ENCODE results near the gene TNNC1. TPM values are rescaled to one million over a fixed set of nuclear protein-coding genes. Genes with fewer than 3 reads are reported as not detected.

TNNC1 gene
- total and polyA plus RNA-seq, 9 of the 15 experiments (the other 6 are each of a cell fraction or from before 2014, with no cell fraction given): 0.08 to 0.85 (median 0.42) TPM; not detected in 4

GRCh38 chr3:52452570-52453221, 1.1 kb downstream of the TNNC1 start:
- in situ Hi-C loops (cut with MboI) (no loop called here), intact Hi-C loops (cut with micrococcal nuclease) (loop anchor here (10.0 kb wide), 1 partner anchor 232 kb away; the partner anchor contains the start of genes GNL3 and PBRM1)
- Histone ChIP-seq H4K20me1 (replicated peaks; ENCODE audit: control insufficient read depth, insufficient read depth, low read length) (no peaks in the 10 kb centered on the region), H3K79me2 (ENCODE audit: control insufficient read depth, insufficient read depth, low read length) (peaks cover 26% of the 10 kb centered on the region), H3K27ac (ENCODE audit: extremely low read depth, low read depth, low read length) (no peak overlapping the region), H3K4me2 (ENCODE audit: insufficient read depth, low read length) (no peak overlapping the region), H3K9ac (ENCODE audit: insufficient read depth in 1 of 2, low read depth in 2 of 2, low read length in 2 of 2) (no peak overlapping the region), H2AFZ (ENCODE audit: low read depth, low read length) (no peak overlapping the region), H3K9me1 (ENCODE audit: control insufficient read depth, insufficient read depth, low read length) (no peaks in the 10 kb centered on the region), H3K4me1 (replicated peaks in 1 of 2; ENCODE audit: control insufficient read depth in 2 of 2, insufficient read depth in 2 of 2, low read length in 2 of 2) (peaks cover 19 to 51% of the 10 kb centered on the region in 2 experiments; a peak in 4 of 5 replicates), H3K4me3 (no peak overlapping the region), H3K9me3 (replicated peaks; ENCODE audit: control insufficient read depth, insufficient read depth, low read depth, low read length) (no peaks in the 10 kb centered on the region), H3K27me3 (ENCODE audit: control insufficient read depth in 2 of 2, insufficient read depth in 2 of 2, low read length in 2 of 2) (no peaks in the 10 kb centered on the region), H3K36me3 (ENCODE audit: control insufficient read depth, insufficient read depth, low read length) (peaks cover 9% of the 10 kb centered on the region; the same call in 2 of the 3 replicates)
- DNase-seq (ENCODE audit: extremely low read depth in 1 of 4, low spot score in 3 of 4) (no peak), FAIRE-seq (no peak), ATAC-seq (no peak)
- POLR2A ChIA-PET: interaction anchor here (0.5 to 1.0 kb wide), 2 partner anchors 16 to 40 kb away, joined by 3 to 5 read pairs; no protein-coding TSS in a partner anchor
- 64% methylated on average over 8 of the region's 11 CpGs for WGBS (ENCODE audit: insufficient coverage, low coverage, missing lambda C conversion rate)
- CTCF ChIA-PET (ENCODE audit: low intra/inter-chr PET ratio): no interaction called here
- BruUV-seq (replicated peaks): no TSS peak
- no peak for TF ChIP-seq USF2 (CRISPR knock-in tag; IDR thresholded peaks at IDR 0.05)
- TF ChIP-seq ZNF511 (CRISPR knock-in tag; IDR thresholded peaks at IDR 0.05): no peak
- TF ChIP-seq CREB3L1 (IDR thresholded peaks at IDR 0.05; ENCODE audit: borderline replicate concordance, low read depth): no peak
- TF ChIP-seq ATF4 (CRISPR knock-in tag; IDR thresholded peaks at IDR 0.05): no peak
- TF ChIP-seq STAT5A (IDR thresholded peaks at IDR 0.05; ENCODE audit: borderline replicate concordance, low read length): no peak
- no peak for TF ChIP-seq ZNF644 (tag; IDR thresholded peaks at IDR 0.05; ENCODE audit: low read depth)
- TF ChIP-seq AFF4 (CRISPR knock-in tag; IDR thresholded peaks at IDR 0.05): no peak
- no peak for TF ChIP-seq ZNF316 (IDR thresholded peaks at IDR 0.05)
- TF ChIP-seq HCFC1 (IDR thresholded peaks at IDR 0.05; ENCODE audit: low read depth, low read length): no peak
- TF ChIP-seq ZC3H4 (CRISPR knock-in tag; IDR thresholded peaks at IDR 0.05; ENCODE audit: borderline replicate concordance): no peak
- TF ChIP-seq ZBTB7A (IDR thresholded peaks at IDR 0.05; ENCODE audit: borderline replicate concordance, control insufficient read depth, low read depth, low read length): no peak
- no peak for TF ChIP-seq FOS (IDR thresholded peaks at IDR 0.05; ENCODE audit: extremely low read depth, insufficient read length)
- no peak for TF ChIP-seq ARHGAP35 (IDR thresholded peaks at IDR 0.05; ENCODE audit: partially characterized antibody)
- no peak for TF ChIP-seq BCOR (IDR thresholded peaks at IDR 0.05)

All from K562 (cell line).